C4-2B (cell line): ENCODE measurements around the gene BARX1.

Experiments
- H3K27ac ChIP-seq: fragments of 450-650 bp; 2 replicates; pipeline ENCODE4 v1.5.1; 2017
- ZFX ChIP-seq: fragments of 450-650 bp; IDR thresholded peaks from 2 replicates; pipeline ENCODE4 v1.6.1; 2017
- TF ChIP-seq, protein P1 (sequence below): fragments of 450-650 bp; conservative IDR thresholded peaks from 2 replicates; pipeline ENCODE4 v1.5.1; 2017; ENCODE audit warnings: mild to moderate bottlenecking

BARX1 gene

DNA sequence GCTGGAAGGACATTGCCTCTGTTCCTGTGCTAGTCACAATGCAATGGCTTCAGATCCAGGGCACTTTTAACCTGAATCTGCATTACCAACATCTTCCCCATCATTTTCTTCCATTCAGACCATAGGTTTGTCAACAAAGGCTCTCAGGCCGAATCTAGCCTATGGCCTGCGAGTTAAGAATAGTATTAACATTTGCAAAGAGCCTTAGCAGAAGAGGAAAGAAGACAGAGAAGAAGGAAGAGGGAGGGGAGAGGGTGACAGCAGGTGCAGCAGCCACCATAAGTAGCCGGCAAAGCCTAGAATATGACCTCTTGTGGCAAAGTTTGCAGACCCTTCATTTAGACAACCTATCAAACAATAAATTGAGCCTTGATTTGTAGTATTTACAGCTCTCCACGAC, 32.6 kb downstream of the BARX1 start:
- TF ChIP-seq, protein P1, sequence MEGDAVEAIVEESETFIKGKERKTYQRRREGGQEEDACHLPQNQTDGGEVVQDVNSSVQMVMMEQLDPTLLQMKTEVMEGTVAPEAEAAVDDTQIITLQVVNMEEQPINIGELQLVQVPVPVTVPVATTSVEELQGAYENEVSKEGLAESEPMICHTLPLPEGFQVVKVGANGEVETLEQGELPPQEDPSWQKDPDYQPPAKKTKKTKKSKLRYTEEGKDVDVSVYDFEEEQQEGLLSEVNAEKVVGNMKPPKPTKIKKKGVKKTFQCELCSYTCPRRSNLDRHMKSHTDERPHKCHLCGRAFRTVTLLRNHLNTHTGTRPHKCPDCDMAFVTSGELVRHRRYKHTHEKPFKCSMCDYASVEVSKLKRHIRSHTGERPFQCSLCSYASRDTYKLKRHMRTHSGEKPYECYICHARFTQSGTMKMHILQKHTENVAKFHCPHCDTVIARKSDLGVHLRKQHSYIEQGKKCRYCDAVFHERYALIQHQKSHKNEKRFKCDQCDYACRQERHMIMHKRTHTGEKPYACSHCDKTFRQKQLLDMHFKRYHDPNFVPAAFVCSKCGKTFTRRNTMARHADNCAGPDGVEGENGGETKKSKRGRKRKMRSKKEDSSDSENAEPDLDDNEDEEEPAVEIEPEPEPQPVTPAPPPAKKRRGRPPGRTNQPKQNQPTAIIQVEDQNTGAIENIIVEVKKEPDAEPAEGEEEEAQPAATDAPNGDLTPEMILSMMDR: no peak
- no peak for TF ChIP-seq ZFX

DNA sequence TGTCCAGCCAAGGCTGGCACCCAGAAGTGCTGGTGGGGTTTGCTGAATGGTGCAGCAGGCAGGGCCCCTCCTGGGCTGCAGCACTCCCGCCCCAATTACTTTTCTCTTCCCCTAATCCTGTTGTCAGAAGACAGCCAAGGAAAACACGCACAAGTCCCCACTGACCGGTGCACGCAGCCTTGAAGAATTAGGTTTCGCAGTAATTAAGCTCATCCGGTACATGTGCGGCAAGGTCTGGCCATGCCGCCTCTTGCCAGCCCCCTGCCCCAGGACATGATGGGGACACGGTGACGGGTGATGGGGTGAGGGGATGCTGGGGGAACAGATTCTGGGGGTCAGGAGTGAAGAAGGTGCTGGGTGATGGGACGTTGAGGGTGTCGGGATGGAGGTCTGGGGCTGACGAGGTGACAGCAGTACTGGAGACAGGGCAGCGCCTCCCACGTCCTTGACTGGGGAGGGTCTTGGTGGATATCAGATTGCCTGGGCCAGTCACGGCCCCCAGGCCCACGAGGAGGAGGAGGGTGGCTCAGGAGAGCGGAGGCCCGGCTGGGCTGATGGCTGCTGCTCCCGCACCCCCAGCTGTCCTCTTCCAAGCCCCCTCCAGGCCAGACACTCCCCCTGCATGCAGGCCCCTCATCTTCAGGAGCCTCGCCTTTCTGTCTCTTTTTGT, 34.9 kb downstream of the BARX1 start:
- no peak overlapping the region for H3K27ac ChIP-seq

More for the DNA sequence above, 32.6 kb downstream of the BARX1 start:
- no peak overlapping the region for H3K27ac ChIP-seq

DNA sequence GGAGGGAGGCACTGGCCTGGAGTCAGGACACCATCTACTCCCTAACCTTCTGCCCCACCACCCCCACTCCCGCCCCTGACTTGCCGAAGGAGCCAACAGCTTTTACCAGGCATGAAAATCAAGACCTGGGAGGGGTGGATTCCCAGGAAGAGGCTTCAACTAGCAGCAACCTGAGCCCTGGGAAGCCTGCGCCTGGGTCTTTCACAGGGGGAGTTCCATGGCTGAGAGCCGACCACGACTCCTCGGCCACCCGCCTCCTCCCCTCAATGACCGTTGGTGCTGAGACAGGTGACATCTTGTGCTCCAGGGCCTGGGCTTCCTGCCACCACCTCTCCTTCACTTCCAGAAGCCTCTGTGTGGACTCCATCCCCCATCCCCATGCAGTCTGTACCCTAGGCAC, 37.1 kb downstream of the BARX1 start:
- no peak for TF ChIP-seq ZFX
- TF ChIP-seq, protein P1: no peak
- H3K27ac ChIP-seq: no peak overlapping the region

More for the DNA sequence above, 34.9 kb downstream of the BARX1 start:
- TF ChIP-seq, protein P1: no peak
- TF ChIP-seq ZFX: no peak

DNA sequence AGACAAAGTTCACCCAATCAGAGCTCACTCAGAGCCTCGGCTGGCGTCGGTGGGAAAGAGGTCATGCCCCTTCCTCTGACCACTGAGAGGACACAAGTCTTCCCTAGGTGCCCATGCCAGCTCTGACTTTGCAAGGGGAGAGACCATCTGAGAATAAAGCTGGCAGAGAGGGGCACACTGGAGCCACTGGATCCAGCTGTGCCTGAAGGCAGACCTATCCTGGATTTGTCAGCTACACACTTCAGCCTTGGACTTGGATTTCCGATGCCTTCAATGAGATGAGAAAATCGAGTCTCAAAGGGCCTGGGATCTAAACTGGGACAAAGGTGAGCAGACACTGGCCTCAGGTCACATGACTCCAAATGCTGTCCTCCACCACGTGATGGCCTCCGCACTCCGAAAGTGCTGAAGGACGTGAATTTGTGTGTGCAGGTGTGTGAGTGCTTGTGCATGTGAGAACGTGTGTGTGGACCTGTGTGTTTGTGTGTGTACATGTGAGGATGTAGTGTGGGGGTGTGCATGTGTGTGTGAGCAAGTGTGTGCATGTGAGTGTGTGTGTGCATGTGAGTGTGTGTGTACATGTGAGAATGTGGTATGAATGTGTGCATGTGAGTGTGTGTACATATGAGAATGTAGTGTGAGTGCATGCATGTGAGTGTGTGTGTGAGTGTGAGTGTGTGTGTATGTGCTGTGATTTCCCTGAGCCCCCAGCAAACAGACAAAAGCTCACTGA, 37.9 kb downstream of the BARX1 start:
- TF ChIP-seq ZFX: no peak
- TF ChIP-seq, protein P1: no peak
- H3K27ac ChIP-seq: no peak overlapping the region

DNA sequence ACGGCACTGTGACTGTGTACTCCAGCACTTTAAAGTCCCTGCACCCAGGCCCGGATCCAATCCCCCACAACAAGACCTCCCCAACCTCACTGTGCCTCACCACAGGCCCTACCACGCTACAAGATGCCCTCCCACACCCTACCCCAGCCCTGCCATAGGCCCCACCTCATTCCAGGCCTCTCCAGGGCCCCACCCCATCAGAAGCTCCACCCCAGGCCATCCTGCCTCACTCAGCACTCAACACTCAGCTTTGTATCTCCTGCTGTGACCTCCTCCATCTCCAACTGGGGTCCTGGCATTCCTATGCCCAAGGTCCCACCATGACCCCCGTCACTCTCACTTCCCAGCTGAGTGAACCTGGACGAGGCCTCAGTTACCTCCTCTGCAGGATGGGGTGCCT, 38.8 kb downstream of the BARX1 start:
- no peak overlapping the region for H3K27ac ChIP-seq
- TF ChIP-seq ZFX: no peak
- TF ChIP-seq, protein P1: no peak

DNA sequence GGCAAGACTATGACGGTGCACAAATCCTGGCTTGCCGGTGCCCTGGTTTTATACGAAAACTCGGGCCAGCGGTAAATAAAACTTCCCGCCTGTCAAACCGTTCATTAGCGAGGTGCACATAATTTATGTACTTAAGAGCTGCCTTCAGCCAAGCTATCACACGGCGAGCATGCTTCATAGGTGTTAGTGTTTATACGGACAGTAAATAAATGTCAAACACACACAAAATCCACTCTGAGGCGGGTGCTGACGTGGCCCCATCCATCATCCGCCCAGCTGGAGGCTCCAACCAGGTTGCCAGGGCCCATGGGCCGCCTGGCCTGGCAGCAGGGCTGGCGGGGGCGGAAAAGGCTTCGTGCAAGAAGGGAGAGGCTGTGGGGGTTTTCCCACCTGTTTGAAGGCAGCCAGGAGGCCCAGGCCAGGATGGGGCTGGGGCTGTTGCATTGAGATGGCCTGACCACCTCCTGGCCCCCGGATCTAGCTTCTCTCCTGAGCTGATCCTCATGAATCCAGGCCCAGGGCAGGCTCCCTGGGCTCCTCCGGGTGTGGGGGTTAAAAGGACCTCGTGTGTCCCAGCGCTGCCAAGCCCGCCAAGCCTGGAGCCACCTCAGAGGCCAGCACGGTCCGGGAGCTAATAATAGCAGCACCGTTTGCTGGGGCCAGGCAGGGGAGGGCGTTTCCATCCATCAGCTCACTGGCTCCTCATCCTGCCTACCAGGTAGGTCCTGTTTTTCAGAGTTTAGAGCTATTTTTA, 43.2 kb downstream of the BARX1 start:
- TF ChIP-seq, protein P1: no peak
- no peak for TF ChIP-seq ZFX
- H3K27ac ChIP-seq: no peak overlapping the region
